ENCODE data around the gene VWC2. TPM values are rescaled to one million over a fixed set of nuclear protein-coding genes. Genes with fewer than 3 reads are reported as not detected.

The VWC2 gene
- polyA plus RNA-seq, 2 donors: 0.02 to 0.06 TPM

DNA sequence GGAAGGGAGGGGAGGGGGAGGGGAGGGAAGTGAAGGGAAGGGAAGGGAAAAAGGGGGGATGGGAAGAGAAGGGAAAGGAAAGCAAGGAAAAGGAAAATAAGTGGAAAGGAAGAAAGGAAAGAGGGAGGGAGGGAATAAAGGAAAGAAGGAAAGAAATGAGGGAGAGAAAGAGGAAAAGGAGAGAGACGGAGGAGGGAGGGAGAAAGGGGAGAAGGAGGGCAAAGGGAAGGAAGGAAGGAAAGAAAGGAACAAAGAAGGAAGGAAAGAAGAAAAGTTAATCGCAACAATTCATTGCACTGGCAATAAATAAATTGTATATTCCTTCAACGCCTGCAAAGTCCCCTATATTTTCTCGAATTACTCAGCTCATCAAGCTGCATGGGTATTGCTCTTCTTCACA, 2.6 kb upstream of the VWC2 start:
- Histone ChIP-seq H3K4me3 (ENCODE audit: low read depth in 1 of 2, low read length in 2 of 2) (no peak overlapping the region), H3K36me3 (ENCODE audit: control insufficient read depth in 2 of 2, insufficient read depth in 2 of 2, low read length in 1 of 2) (no peaks in the 10 kb centered on the region), H3K9me3 (ENCODE audit: control insufficient read depth in 2 of 2, insufficient read depth in 1 of 2, low read depth in 1 of 2, low read length in 1 of 2) (peaks cover 0 to 5% of the 10 kb centered on the region in 2 donors), H3K4me1 (ENCODE audit: control insufficient read depth in 2 of 2, insufficient read depth in 2 of 2, low read length in 1 of 2) (peaks cover 10 to 13% of the 10 kb centered on the region in 2 donors), H3K27ac (ENCODE audit: low read depth in 2 of 2, low read length in 1 of 2) (no peak overlapping the region), H3K27me3 (ENCODE audit: control insufficient read depth in 1 of 2, insufficient read depth in 2 of 2, low read length in 2 of 2) (peaks cover 0 to 7% of the 10 kb centered on the region in 2 donors)
- WGBS, 2 donors: 89% methylated on average over 4 of the region's 4 CpGs

DNA sequence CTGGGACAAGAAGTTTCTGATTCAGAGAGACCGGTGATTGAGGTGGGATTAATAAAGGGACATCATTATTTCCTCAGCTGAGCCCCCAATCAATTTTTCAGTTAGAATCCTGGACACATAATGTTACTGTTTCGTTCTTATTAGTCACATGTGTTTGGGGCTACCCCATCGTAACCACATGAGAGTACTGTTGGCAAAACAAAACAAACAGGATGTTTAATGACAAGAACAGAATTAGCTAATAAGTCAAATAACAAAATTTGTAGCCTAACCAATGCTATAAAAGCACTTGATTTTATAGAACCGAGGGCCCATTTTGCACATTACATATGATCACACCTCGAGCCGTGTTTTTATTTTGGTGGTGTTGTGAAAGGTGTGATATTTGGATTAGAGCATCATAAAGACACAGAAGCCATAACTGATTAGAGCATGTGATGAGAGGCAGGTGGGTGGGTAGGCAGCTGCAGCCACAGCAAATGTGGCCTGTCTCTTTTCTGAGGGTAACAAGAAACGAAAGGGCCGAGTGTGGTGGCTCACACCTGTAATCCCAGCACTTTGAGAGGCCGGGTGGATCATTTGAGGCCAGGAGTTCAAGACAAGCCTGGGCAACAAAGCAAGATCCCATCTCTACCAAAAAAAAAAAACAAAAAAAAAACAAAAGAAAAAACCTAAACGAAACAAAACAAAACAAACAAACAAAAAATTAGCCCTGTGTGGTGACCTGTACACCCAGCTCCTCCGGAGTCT, 1.8 kb upstream of the VWC2 start:
- Histone ChIP-seq H3K27ac (ENCODE audit: low read depth in 2 of 2, low read length in 1 of 2) (no peak overlapping the region), H3K4me3 (ENCODE audit: low read depth in 1 of 2, low read length in 2 of 2) (no peak overlapping the region), H3K4me1 (ENCODE audit: control insufficient read depth in 2 of 2, insufficient read depth in 2 of 2, low read length in 1 of 2) (peaks cover 12 to 13% of the 10 kb centered on the region in 2 donors), H3K9me3 (ENCODE audit: control insufficient read depth in 2 of 2, insufficient read depth in 1 of 2, low read depth in 1 of 2, low read length in 1 of 2) (peaks cover 0 to 5% of the 10 kb centered on the region in 2 donors), H3K36me3 (ENCODE audit: control insufficient read depth in 2 of 2, insufficient read depth in 2 of 2, low read length in 1 of 2) (no peaks in the 10 kb centered on the region), H3K27me3 (ENCODE audit: control insufficient read depth in 1 of 2, insufficient read depth in 2 of 2, low read length in 2 of 2) (peaks cover 0 to 7% of the 10 kb centered on the region in 2 donors)
- 86% methylated on average over 11 of the region's 11 CpGs for WGBS, 2 donors

DNA sequence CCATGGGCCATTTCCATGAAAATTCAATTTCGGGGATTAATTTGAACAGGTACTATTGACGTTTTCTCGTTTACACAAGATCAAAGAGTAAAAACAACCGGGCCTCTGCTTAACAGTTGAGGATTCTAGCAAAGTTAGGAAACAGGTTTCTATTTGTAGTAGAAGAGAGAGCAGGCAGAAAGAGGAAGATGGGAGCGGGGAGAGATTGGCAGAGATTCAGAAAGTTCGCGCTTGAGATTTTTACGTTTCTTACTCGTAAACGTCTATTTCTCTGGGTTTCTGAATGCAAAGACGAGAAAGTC, 571 bp upstream of the VWC2 start:
- H3K27ac ChIP-seq (ENCODE audit: low read depth in 2 of 2, low read length in 1 of 2): no peak overlapping the region
- no peaks in the 10 kb centered on the region for H3K36me3 ChIP-seq (ENCODE audit: control insufficient read depth in 2 of 2, insufficient read depth in 2 of 2, low read length in 1 of 2)
- peaks cover 0 to 5% of the 10 kb centered on the region in 2 donors for H3K9me3 ChIP-seq (ENCODE audit: control insufficient read depth in 2 of 2, insufficient read depth in 1 of 2, low read depth in 1 of 2, low read length in 1 of 2)
- H3K27me3 ChIP-seq (ENCODE audit: control insufficient read depth in 1 of 2, insufficient read depth in 2 of 2, low read length in 2 of 2): peaks cover 0 to 7% of the 10 kb centered on the region in 2 donors
- peak overlapping the region in 1 of 2 donors; percentile 53 for H3K4me3 ChIP-seq (ENCODE audit: low read depth in 1 of 2, low read length in 2 of 2)
- H3K4me1 ChIP-seq (ENCODE audit: control insufficient read depth in 2 of 2, insufficient read depth in 2 of 2, low read length in 1 of 2): peaks cover 12 to 13% of the 10 kb centered on the region in 2 donors
- WGBS, 2 donors: 7 to 9% methylated on average over 11 of the region's 11 CpGs

GRCh38 chr7:49773936-49774458, 559 bp downstream of the VWC2 start:
- Histone ChIP-seq H3K9me3 (ENCODE audit: control insufficient read depth in 2 of 2, insufficient read depth in 1 of 2, low read depth in 1 of 2, low read length in 1 of 2) (peaks cover 0 to 5% of the 10 kb centered on the region in 2 donors), H3K27ac (ENCODE audit: low read depth in 2 of 2, low read length in 1 of 2) (no peak overlapping the region), H3K4me3 (ENCODE audit: low read depth in 1 of 2, low read length in 2 of 2) (peak overlapping the region; percentile 34 to 53), H3K36me3 (ENCODE audit: control insufficient read depth in 2 of 2, insufficient read depth in 2 of 2, low read length in 1 of 2) (no peaks in the 10 kb centered on the region), H3K4me1 (ENCODE audit: control insufficient read depth in 2 of 2, insufficient read depth in 2 of 2, low read length in 1 of 2) (peaks cover 12 to 13% of the 10 kb centered on the region in 2 donors), H3K27me3 (ENCODE audit: control insufficient read depth in 1 of 2, insufficient read depth in 2 of 2, low read length in 2 of 2) (peaks cover 0 to 7% of the 10 kb centered on the region in 2 donors)
- WGBS, 2 donors: 2 to 5% methylated on average over 31 to 56 of the region's 56 CpGs

GRCh38 chr7:49774459-49775064, 1.1 kb downstream of the VWC2 start:
- H3K36me3 ChIP-seq (ENCODE audit: control insufficient read depth in 2 of 2, insufficient read depth in 2 of 2, low read length in 1 of 2): no peaks in the 10 kb centered on the region
- H3K9me3 ChIP-seq (ENCODE audit: control insufficient read depth in 2 of 2, insufficient read depth in 1 of 2, low read depth in 1 of 2, low read length in 1 of 2): peaks cover 0 to 5% of the 10 kb centered on the region in 2 donors
- H3K27me3 ChIP-seq (ENCODE audit: control insufficient read depth in 1 of 2, insufficient read depth in 2 of 2, low read length in 2 of 2): peaks cover 0 to 7% of the 10 kb centered on the region in 2 donors
- H3K4me1 ChIP-seq (ENCODE audit: control insufficient read depth in 2 of 2, insufficient read depth in 2 of 2, low read length in 1 of 2): peaks cover 12 to 13% of the 10 kb centered on the region in 2 donors
- H3K4me3 ChIP-seq (ENCODE audit: low read depth in 1 of 2, low read length in 2 of 2): peak overlapping the region; percentile 34 to 53
- WGBS, 2 donors: 1 to 5% methylated on average over 36 of the region's 36 CpGs
- H3K27ac ChIP-seq (ENCODE audit: low read depth in 2 of 2, low read length in 1 of 2): no peak overlapping the region

DNA sequence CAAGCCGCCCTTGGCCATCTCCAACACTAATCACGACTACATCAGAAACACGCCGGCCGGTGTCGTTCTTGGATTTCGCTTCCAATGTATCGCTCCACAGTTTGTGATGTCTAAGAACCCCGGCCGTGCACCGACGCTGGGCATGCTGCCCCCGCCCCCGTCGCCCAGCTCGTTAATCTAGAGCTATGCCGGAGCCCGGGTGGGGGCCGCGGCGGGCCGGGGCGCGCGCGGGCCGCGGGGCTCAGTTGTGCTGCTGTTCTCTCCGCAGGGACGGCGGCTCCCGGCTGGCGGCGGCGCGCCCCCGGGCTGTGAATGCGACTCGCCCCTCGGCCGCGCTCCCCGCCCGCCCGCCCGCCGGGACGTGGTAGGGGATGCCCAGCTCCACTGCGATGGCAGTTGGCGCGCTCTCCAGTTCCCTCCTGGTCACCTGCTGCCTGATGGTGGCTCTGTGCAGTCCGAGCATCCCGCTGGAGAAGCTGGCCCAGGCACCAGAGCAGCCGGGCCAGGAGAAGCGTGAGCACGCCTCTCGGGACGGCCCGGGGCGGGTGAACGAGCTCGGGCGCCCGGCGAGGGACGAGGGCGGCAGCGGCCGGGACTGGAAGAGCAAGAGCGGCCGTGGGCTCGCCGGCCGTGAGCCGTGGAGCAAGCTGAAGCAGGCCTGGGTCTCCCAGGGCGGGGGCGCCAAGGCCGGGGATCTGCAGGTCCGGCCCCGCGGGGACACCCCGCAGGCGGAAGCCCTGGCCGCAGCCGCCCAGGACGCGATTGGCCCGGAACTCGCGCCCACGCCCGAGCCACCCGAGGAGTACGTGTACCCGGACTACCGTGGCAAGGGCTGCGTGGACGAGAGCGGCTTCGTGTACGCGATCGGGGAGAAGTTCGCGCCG, 1.9 kb downstream of the VWC2 start:
- Histone ChIP-seq H3K27ac (ENCODE audit: low read depth in 2 of 2, low read length in 1 of 2) (no peak overlapping the region), H3K27me3 (ENCODE audit: control insufficient read depth in 1 of 2, insufficient read depth in 2 of 2, low read length in 2 of 2) (peaks cover 0 to 7% of the 10 kb centered on the region in 2 donors), H3K4me3 (ENCODE audit: low read depth in 1 of 2, low read length in 2 of 2) (peak overlapping the region; percentile 31 to 53), H3K9me3 (ENCODE audit: control insufficient read depth in 2 of 2, insufficient read depth in 1 of 2, low read depth in 1 of 2, low read length in 1 of 2) (peaks cover 0 to 5% of the 10 kb centered on the region in 2 donors), H3K4me1 (ENCODE audit: control insufficient read depth in 2 of 2, insufficient read depth in 2 of 2, low read length in 1 of 2) (peaks cover 12 to 13% of the 10 kb centered on the region in 2 donors), H3K36me3 (ENCODE audit: control insufficient read depth in 2 of 2, insufficient read depth in 2 of 2, low read length in 1 of 2) (no peaks in the 10 kb centered on the region)
- 2 to 4% methylated on average over 89 to 106 of the region's 106 CpGs for WGBS, 2 donors

GRCh38 chr7:49775949-49776443, 2.6 kb downstream of the VWC2 start:
- 18 to 22% methylated on average over 25 of the region's 25 CpGs for WGBS, 2 donors
- Histone ChIP-seq H3K4me1 (ENCODE audit: control insufficient read depth in 2 of 2, insufficient read depth in 2 of 2, low read length in 1 of 2) (peaks cover 12 to 13% of the 10 kb centered on the region in 2 donors), H3K27ac (ENCODE audit: low read depth in 2 of 2, low read length in 1 of 2) (no peak overlapping the region)

DNA sequence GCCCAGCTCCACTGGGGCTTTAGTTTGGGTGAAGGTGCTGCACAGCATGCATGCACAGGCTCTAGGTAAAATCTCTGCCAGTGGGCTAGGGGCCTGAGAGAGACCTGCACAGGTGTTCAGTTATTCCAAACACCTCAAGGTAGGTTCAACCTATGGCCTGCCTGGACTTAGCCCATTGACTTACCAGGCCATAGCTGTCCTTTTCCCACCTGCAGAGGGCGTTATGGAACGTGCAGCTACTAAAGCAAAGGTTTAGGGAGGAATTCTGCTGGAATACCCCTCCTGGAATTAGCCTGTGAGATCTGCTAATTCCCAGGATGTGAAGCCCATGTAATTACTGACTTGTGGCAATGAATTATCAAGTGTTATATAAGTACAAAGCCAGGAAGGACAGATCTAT, 3.6 kb downstream of the VWC2 start:
- 22 to 29% methylated on average over 2 of the region's 2 CpGs for WGBS, 2 donors
- H3K36me3 ChIP-seq (ENCODE audit: control insufficient read depth in 2 of 2, insufficient read depth in 2 of 2, low read length in 1 of 2): no peaks in the 10 kb centered on the region
- no peak overlapping the region for H3K4me3 ChIP-seq (ENCODE audit: low read depth in 1 of 2, low read length in 2 of 2)
- H3K27ac ChIP-seq (ENCODE audit: low read depth in 2 of 2, low read length in 1 of 2): no peak overlapping the region
- peaks cover 0 to 7% of the 10 kb centered on the region in 2 donors for H3K27me3 ChIP-seq (ENCODE audit: control insufficient read depth in 1 of 2, insufficient read depth in 2 of 2, low read length in 2 of 2)
- peaks cover 0 to 5% of the 10 kb centered on the region in 2 donors for H3K9me3 ChIP-seq (ENCODE audit: control insufficient read depth in 2 of 2, insufficient read depth in 1 of 2, low read depth in 1 of 2, low read length in 1 of 2)
- H3K4me1 ChIP-seq (ENCODE audit: control insufficient read depth in 2 of 2, insufficient read depth in 2 of 2, low read length in 1 of 2): peaks cover 12 to 13% of the 10 kb centered on the region in 2 donors

More at GRCh38 chr7:49775949-49776443, 2.6 kb downstream of the VWC2 start:
- H3K4me3 ChIP-seq (ENCODE audit: low read depth in 1 of 2, low read length in 2 of 2): peak overlapping the region; percentile 31 to 53
- H3K9me3 ChIP-seq (ENCODE audit: control insufficient read depth in 2 of 2, insufficient read depth in 1 of 2, low read depth in 1 of 2, low read length in 1 of 2): peaks cover 0 to 5% of the 10 kb centered on the region in 2 donors
- H3K27me3 ChIP-seq (ENCODE audit: control insufficient read depth in 1 of 2, insufficient read depth in 2 of 2, low read length in 2 of 2): peaks cover 0 to 7% of the 10 kb centered on the region in 2 donors
- no peaks in the 10 kb centered on the region for H3K36me3 ChIP-seq (ENCODE audit: control insufficient read depth in 2 of 2, insufficient read depth in 2 of 2, low read length in 1 of 2)

GRCh38 chr7:49778731-49779270, 5.4 kb downstream of the VWC2 start:
- 66 to 68% methylated on average over 3 of the region's 3 CpGs for WGBS, 2 donors
- H3K27ac ChIP-seq (ENCODE audit: low read depth in 2 of 2, low read length in 1 of 2): no peak overlapping the region
- peaks cover 8 to 9% of the 10 kb centered on the region in 2 donors for H3K4me1 ChIP-seq (ENCODE audit: control insufficient read depth in 2 of 2, insufficient read depth in 2 of 2, low read length in 1 of 2)

More at GRCh38 chr7:49778731-49779270, 5.4 kb downstream of the VWC2 start:
- H3K27me3 ChIP-seq (ENCODE audit: control insufficient read depth in 1 of 2, insufficient read depth in 2 of 2, low read length in 2 of 2): peaks cover 0 to 7% of the 10 kb centered on the region in 2 donors
- H3K9me3 ChIP-seq (ENCODE audit: control insufficient read depth in 2 of 2, insufficient read depth in 1 of 2, low read depth in 1 of 2, low read length in 1 of 2): peaks cover 0 to 5% of the 10 kb centered on the region in 2 donors
- no peaks in the 10 kb centered on the region for H3K36me3 ChIP-seq (ENCODE audit: control insufficient read depth in 2 of 2, insufficient read depth in 2 of 2, low read length in 1 of 2)
- H3K4me3 ChIP-seq (ENCODE audit: low read depth in 1 of 2, low read length in 2 of 2): no peak overlapping the region
